Dedifferentiated amniotic fluid mesenchymal stem cell (primary cell): Measurements from ENCODE around the gene RGS5.

ENCODE experiments used
- DNase-seq: peaks from one replicate; pipeline ENCODE4 v3.0.0-alpha.2; 2016; ENCODE audit errors: extremely low spot score

RGS5 gene

DNA sequence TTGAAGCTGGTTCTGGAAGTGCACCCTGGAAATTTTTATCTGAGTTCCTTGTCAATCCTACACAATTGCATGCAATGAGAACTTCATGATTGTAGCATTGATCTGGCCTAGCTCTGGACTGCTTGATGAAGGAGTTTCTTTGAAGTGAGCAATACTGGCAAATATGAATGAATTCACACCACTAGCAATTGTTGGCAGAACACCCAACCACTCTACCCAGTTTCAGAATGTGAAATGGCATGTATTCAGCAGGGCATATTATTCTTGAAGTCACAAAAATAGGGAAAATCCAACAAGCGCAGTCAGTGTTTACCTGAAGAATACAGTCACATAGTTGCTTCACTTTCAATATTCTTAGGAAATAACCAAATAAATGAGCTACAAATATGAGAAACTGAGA is 57.3 kb downstream of the RGS5 start:
- no peak for DNase-seq

DNA sequence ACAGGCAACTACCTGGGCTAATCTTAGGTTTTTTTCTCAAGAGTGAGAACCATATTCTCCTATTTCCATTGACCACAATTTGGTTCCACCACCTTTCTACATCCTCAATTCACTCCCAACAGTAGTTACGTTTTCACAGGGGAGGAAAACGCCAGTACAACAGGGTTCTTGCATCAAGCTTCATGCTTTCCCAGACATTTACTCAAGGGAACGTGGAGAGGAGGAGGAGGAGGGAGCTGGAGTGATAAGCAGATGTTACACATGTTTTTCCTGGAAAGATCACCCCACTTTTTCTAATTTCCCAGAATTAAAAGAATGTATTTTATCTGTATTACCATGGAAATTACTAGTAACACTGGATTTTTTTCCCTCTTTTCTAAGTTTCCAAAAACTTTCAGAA is 58.3 kb downstream of the RGS5 start:
- no peak for DNase-seq

DNA sequence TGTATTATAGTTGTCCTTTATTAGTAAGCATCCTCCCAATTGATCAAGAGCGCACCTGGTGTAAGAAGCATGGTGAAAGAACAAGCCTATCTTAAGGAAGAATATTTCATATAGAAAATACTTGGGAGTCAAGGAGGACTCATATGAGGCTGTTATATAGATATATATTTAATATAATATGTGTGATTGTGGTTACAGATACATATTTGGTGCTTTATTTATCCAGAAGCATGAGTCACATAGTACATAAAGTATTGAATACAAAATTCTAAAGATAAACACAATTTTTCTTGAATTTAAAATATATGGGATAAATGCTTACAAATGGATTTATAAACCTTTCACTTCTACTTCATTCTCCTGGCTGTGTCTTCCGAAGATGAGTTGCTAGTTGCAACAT is 60.6 kb downstream of the RGS5 start:
- DNase-seq: no peak

DNA sequence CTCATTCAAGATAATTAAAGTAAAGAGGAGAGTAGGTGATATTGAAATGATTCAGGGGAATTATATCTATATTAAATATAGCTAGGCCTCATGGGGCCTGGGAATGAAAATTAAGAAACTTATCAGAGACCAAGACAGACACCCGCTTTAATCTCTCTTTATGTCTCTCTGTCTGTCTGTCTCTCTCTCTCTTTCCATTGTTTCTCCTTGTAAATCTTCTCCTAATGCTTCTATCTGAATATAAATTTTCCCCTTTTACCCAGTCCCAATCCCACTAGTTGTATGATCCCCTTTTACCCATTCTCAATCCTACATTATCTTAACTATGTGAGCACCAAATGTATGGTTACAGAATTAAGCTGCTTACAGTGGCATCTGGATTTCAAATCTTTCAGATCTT is 61.2 kb downstream of the RGS5 start:
- DNase-seq: no peak

DNA sequence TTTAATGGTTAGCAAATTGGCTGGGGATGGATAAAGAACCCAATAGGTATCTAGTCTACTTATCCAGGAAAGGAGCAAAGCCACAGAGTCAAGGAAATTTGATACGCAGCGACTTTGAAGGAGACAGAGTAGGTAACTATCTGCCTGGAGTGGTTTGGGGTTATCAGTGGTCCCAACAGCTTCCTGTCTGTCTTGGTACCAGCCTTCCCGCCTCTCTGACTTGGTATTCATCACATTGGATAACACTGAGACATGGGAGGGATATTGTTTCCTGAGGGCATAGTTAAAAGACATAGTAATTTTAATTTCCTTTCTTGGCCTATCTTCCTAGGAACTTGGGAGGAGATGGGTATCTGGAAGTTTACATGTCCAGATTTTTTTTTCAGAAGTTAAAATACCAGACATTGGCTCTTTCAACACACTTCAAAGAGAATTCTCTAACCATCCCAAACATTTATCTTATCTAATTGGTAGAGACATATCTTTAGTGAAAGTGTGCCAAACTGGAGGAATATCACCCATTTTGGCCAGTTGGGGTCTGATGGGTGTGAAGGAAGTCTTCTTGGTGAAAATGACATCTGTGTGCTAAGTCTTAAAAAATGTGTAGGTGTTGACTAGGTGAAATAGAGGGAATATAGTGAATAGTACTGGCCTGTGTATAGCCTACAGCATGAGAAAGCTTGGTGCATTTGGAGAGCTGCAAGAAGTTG is 65.0 kb downstream of the RGS5 start:
- no peak for DNase-seq

DNA sequence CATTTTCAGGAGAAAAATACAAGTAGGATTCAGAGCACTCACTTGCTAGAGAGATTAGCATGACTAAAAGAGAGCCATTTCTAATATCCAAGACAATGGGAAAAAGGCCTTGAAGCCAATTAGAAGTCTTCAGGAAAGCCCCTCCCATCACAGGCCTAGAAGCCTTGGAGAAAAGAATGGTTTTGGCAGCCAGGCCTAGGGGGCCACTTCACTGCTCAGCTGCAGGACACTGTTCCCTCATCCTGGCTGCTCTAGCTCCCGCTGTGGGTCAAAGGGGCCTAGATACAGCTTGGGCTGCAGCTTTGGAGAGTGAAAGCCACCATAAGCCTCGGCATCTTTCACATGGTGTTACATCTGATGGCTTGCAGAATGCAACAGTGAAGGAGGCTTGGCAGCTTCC is 70.7 kb downstream of the RGS5 start:
- no peak for DNase-seq

DNA sequence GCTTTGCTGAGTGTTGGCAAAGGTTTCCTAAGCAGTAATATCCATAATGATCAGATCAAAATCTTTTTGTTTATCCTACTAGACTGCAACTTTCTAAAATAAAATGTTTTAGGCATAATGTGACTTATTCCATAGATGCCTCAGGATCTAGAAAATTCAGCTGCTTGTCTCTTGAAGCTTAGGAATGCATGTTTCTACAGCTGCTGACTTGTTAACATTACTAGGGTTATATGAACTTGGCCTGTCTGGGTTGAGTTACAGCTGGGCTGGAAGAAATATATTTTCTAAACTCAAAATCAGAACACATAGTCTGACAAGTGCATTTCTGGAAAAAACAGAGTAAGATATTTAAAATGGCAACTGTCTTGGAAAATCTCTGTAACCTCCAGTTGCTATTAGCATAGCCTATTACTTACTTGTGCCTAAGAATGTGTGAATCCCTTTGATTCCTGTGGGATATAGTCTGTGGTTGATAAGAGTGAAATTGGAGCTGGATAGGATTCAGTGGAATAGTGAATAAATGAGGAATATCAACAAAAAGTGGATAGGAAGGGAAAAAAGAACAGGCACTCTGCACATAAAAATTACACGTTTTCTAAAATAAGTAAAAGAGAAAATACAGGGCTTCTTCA is 72.4 kb downstream of the RGS5 start:
- no peak for DNase-seq

DNA sequence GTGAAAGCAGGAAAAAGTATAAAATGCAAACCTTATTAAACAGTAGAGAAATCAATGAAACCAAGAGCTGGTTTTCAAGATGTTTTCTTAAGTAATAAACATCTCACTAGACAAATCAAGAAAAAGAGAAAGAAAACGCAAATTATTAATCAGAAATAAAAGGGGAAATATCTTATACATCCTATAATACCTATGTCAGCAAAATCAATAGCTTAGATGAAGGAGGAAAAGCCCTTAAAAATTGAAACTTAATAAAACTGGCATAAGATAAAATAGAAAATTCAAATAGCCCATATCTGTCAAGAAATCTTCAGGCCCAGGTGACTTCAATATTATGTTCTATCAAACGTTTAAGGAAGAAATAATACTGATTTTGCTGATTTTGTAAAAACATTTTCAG is 74.4 kb downstream of the RGS5 start:
- no peak for DNase-seq

DNA sequence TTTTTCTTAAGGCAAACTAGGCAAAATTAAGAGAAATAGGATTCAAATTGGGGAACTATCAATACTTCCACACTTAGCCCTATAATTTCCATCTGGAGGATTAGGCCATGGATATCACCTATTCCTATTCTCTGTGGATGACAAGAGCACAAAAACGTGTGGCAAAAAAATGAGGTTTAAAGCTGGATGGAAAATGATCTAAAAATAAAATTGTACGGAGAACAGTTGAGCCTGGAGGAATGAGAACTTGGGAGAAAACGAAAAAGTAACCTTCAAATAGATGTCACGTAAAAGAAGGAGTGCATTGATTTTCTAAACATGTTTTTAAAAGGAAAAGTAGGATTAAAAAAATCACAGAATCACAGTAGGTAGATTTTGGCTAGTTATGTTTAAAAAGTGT is 77.9 kb downstream of the RGS5 start:
- no peak for DNase-seq

DNA sequence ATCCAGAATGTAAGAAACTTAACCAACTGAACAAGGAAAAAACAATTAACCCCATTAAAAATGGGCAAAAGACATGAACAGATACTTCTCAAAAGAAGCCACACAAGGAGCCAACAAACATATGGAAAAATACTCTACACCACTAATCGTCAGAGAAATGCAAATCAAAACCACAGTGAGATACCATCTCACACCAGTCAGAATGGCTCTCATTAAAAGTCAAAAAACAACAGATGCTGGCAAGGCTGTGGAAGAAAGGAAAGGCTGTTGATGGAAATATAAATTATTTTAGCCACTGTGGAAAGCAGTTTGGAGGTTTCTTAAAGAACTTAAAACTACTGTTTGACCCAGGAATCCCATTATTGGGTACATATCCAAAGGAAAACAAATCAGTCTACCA is 82.3 kb downstream of the RGS5 start:
- no peak for DNase-seq

DNA sequence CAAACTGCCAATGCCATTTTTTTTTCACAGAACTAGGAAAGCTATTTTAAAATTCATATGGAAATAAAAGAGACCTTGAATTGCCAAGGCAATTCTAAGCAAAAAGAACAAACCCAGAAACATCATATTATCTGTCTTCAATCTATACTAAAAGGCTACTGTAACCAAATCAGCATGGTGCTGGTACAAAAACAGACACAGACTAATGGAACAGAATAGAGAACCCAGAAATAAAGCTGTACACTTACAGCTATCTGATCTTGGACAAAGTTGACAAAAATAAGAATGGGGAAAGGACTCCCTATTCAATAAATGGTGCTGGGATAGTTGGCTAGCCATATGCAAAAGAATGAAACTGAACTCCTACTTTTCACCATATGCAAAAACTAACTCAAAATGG is 83.0 kb downstream of the RGS5 start:
- DNase-seq: no peak

DNA sequence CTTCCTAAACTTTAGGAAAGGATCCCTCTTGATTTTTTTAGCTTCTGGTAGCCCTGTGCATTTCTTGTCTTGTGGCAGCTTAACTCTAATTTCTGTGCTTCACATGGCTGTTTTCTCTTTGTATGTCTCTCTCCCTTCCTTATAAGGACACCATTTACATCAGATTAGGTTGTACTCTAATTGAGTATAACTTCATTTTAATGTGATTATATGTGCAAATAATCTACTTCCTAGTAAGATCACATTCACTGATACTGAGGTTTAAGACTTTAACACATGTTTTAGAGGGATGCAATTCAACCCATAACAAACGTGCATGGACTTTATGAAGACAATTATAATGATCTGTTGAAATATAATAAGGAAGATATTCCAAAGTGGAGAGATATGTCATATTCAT is 86.8 kb downstream of the RGS5 start:
- no peak for DNase-seq

DNA sequence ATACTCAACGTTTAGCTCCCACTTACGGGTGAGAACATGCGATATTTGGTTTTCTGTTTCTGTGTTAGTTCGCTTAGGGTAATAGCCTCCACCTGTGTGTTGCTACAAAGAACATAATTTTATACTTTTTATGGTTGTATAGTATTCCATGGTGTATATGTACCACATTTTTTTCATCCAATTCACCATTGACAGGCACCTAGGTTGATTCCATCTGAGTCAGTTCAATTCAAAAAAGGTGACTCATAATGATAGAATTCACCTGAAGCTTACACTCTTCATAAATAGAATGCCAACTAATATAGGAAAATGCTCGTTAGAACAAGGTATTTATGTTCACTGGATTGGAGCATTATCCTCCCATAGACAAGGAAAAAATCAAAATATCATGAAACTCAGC is 95.1 kb downstream of the RGS5 start:
- no peak for DNase-seq

DNA sequence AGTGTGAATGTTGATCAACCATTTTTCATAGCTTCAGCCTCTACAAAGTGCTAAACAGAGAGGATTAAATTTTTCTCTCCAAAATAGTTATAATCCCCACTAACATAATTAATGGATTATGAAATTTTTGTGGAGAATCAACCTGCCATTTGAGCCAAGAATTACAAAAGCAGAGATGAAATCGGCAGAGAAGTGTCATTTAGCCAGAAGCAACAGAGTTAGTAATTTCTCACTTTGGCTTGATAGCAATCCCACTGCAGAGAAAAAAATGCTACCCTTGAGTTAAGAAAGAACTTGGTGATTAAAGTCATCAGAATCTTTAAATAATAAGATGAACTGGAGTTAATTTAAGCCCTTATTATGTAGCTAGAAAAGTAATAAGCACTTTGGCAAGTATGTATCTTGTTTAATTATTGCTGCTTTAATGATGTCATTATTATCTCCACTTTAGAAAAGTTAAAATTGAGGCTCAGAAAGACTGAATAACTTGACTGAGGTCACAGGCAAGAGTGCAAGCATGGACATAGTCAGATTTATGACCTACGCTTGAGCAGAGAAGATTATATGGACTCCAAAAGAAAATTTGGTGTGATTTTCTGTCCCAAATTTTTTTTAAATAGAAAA is 96.2 kb downstream of the RGS5 start:
- no peak for DNase-seq

DNA sequence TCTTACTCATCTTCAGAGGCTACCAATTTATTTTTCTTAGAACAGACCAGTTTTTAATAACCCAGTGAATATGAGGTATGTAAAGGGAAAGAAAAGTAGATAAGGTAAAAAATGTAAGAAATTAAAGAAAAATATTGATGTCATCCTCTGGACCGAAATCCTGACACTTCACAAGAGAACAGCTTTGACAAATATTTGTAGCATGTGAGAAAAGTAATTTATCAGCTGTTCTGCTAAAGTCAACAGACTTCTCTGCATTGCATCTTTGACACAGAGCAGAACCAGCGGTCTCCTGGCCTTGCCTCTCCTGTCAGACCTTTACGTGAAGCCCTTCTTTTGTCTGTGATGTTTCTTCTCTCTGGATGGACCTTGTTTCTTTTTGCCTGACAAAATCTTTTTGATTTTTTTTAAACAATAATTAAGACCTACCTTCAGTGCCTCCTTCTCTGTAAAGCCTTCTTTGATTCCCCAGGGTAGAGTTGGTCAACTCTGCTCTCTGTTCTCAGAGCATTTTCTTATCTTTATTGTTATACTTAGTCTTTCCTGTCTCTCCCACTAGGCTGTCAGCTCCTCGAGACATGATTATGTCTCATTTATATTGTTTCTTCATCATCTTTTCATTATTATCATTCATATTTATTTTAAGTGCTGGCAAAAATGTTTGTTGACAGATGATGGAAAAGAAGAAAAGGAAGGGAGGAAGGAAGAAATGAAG is 98.2 kb downstream of the RGS5 start:
- no peak for DNase-seq

DNA sequence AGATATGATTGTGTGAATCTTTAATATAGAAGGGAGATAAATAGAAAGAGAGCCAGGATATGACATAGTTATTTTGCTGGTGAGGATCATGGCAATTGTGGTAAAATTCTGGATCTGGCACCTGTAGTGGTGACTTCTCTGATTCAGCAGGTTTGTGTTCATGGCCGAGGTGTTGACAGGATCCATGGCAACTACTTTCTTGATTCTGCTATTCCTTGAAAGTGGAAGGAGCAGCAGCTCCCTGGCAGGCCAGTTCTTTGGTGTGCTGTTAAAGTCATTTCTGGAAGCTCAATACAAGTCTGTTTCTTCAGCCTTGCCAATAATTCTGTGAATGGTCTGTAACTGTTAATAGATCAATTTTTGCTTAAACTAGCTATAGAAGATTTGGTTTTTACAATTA is 100.1 kb downstream of the RGS5 start:
- no peak for DNase-seq

DNA sequence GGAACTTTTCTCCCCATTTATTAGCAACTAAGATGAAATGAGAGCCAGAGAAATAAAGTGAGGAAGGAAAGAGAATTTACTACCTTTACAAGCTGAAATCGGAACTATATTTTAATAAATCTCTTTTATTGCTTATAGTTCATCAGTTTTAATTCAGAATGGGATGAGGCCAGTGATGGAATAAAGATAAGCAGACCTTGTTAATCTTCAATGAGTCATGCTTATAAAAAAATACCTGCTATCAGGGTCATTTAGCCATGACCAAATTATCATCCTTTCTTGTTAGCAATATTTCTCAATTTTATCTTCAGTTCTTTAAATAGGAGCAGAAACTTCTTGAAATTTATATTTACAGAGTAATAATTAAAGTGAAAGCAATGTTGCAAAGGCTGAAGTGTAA is 107.5 kb downstream of the RGS5 start:
- no peak for DNase-seq

DNA sequence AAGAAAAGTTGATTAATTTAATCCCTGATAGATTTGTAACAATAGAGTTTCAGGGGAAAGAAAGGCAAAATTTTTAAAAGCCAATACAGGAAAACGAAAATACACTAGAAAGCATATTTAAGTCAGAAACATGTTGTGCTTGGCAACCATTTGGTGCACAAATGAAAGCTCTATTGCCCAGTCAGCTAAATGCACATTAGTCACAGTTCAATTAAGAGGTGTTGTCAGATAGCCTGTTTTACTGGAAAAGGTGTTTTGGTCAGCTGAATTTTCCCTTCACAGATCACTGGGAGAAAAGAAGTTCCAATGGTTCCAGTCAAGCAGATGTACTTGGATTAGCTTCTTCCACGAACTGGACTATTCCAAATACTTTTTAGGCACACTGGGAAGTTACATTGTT is 108.1 kb downstream of the RGS5 start:
- DNase-seq: no peak

DNA sequence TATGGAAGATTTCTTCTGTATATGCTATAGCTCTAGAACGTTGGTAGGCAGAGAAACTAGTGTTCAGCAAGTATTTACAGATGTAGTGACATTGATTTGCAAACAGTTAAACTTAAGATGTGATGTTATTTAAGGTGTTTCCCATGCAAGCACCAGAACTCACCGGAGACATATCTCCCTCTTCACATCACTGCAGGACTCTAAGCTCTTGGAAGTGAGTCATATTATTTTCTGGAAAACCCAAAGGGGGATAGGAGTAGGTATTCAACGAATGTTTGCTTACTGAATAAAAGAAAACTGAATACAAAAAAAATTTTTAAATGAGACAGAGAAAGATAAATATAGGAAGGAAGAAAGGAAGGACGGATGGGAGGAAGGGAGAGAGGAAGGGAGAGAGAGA is 108.5 kb downstream of the RGS5 start:
- no peak for DNase-seq

DNA sequence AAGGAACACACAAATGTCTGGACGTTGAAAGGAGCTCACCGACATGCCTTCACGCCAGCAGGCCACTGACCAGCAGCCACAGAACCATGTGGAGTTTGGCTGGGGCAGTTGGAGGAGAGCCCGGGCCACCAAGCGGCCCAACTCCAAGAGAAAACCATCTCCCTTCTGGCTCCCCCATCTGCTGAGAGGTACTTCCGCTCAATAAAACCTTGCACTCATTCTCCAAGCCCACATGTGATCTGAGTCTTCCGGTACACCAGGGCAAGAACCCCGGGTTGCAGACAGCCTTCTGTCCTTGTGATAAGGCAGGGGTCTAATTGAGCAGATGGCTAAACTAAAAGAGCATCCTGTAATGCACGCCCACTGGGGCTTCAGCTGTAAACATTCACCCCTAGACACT is 109.1 kb downstream of the RGS5 start:
- no peak for DNase-seq

DNA sequence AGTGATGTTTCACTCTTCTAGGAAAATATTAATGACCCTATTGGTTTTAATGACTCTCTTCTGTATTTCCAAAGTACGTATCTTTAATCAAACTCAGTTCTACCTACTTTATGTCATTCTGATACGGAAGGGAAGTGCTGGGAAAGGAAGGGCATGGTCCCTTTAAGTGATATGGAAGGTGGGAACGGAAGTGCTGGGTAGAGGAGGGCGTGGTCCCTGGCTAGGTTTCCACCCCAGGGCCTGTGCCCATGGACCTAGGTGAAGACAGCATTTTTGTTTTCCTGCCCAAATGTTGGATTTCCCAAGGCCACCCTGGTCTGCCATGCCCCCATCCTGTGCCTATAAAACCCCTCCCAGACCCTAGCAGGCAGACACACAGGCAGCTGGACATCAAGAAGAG is 109.5 kb downstream of the RGS5 start:
- no peak for DNase-seq
